GM23338 (cell line): ENCODE measurements around the gene PCSK5. TPM values are rescaled to one million over a fixed set of nuclear protein-coding genes. Genes with fewer than 3 reads are reported as not detected.

ENCODE experiments used
- ATAC-seq: fragments of 200-7000 bp; cut with Tn5 transposase; 3 replicates; pipeline ENCODE4 v1.9.1; 2020
- DNase-seq: peaks from one replicate; pipeline ENCODE4 v3.0.0-alpha.2; 2015; ENCODE audit warnings: low spot score
- H2AFZ ChIP-seq: fragments of 200-600 bp; sonication (generic); 2 replicates; pipeline ENCODE4 v1.8.0; 2016; ENCODE audit warnings: antibody characterized with exemption, mild to moderate bottlenecking, moderate library complexity
- H3F3A ChIP-seq: fragments of 200-600 bp; sonication (generic); replicated peaks from 2 replicates; pipeline ENCODE4 v1.8.0; 2017; ENCODE audit warnings: antibody characterized with exemption, mixed run types, low read depth
- H3K27ac ChIP-seq: fragments of 200-600 bp; sonication (generic); 2 replicates; pipeline ENCODE4 v1.6.1; 2016; ENCODE audit warnings: low read depth
- H3K27me3 ChIP-seq: fragments of 200-600 bp; sonication (generic); 2 replicates; pipeline ENCODE4 v1.8.0; 2016; ENCODE audit warnings: mild to moderate bottlenecking, mixed run types, moderate library complexity; ENCODE audit not compliant: insufficient read depth
- H3K36me3 ChIP-seq: fragments of 200-600 bp; sonication (generic); 2 replicates; pipeline ENCODE4 v1.8.0; 2016; ENCODE audit warnings: mild to moderate bottlenecking; ENCODE audit not compliant: insufficient read depth
- H3K4me1 ChIP-seq: fragments of 200-600 bp; sonication (generic); 2 replicates; pipeline ENCODE4 v1.8.0; 2016; ENCODE audit warnings: mild to moderate bottlenecking, moderate library complexity; ENCODE audit not compliant: insufficient read depth
- H3K4me2 ChIP-seq: fragments of 200-600 bp; sonication (generic); 2 replicates; pipeline ENCODE4 v1.7.1; 2017; ENCODE audit warnings: mixed run types
- H3K4me3 ChIP-seq: fragments of 200-600 bp; sonication (generic); 2 replicates; pipeline ENCODE4 v1.6.1; 2016; ENCODE audit warnings: mixed run types
- H3K79me2 ChIP-seq: fragments of 200-600 bp; sonication (generic); replicated peaks from 2 replicates; pipeline ENCODE4 v1.8.0; 2017; ENCODE audit warnings: mild to moderate bottlenecking; ENCODE audit not compliant: insufficient read depth
- H3K9me2 ChIP-seq: fragments of 200-600 bp; sonication (generic); 2 replicates; pipeline ENCODE4 v1.8.0; 2017; ENCODE audit not compliant: insufficient read depth
- H4K20me1 ChIP-seq: fragments of 200-600 bp; sonication (generic); replicated peaks from 2 replicates; pipeline ENCODE4 v1.8.0; 2017; ENCODE audit warnings: mild to moderate bottlenecking; ENCODE audit not compliant: insufficient read depth
- H3K27ac Mint-ChIP-seq: 2 replicates; pipeline ENCODE4 v1.8.0; 2020; ENCODE audit warnings: inconsistent platforms, mild to moderate bottlenecking, moderate library complexity, mixed read lengths
- H3K27me3 Mint-ChIP-seq: 3 replicates; pipeline ENCODE4 v1.8.0; 2022; ENCODE audit warnings: low read depth, mild to moderate bottlenecking, moderate library complexity, mixed read lengths, inconsistent platforms; ENCODE audit not compliant: insufficient read depth, poor library complexity
- H3K36me3 Mint-ChIP-seq: 3 replicates; pipeline ENCODE4 v1.8.0; 2021; ENCODE audit warnings: low read depth, mild to moderate bottlenecking, inconsistent platforms, moderate library complexity, mixed read lengths
- H3K4me1 Mint-ChIP-seq: 3 replicates; pipeline ENCODE4 v1.8.0; 2020; ENCODE audit warnings: mild to moderate bottlenecking, inconsistent platforms, mixed read lengths
- H3K4me3 Mint-ChIP-seq: 3 replicates; pipeline ENCODE4 v1.8.0; 2021; ENCODE audit warnings: moderate library complexity, mild to moderate bottlenecking, inconsistent platforms, mixed read lengths
- H3K9me3 Mint-ChIP-seq: 3 replicates; pipeline ENCODE4 v1.8.0; 2020; ENCODE audit warnings: moderate library complexity, mild to moderate bottlenecking, inconsistent platforms, mixed read lengths
- CREB1 ChIP-seq: fragments of 250-450 bp; sonication (Bioruptor Pico); IDR thresholded peaks from 2 replicates; pipeline ENCODE4 v1.5.0; 2020; ENCODE audit warnings: low read depth, mild to moderate bottlenecking, moderate library complexity
- CTCF ChIP-seq, 2 experiments: fragments of 200-600 bp in 1 of 2; sonication (generic) in 1 of 2; conservative IDR thresholded peaks; 2 replicates each; pipeline versions ENCODE4 v1.5.1 to v1.6.1; 2016 to 2017; ENCODE audit warnings: antibody characterized with exemption in 2 of 2, low read depth in 2 of 2, mild to moderate bottlenecking in 2 of 2, moderate library complexity in 1 of 2
- EZH2 ChIP-seq: fragments of 200-600 bp; sonication (generic); IDR thresholded peaks from one replicate; pipeline ENCODE4 v1.8.0; 2017; ENCODE audit warnings: antibody characterized with exemption, mild to moderate bottlenecking, low read depth; ENCODE audit not compliant: unreplicated experiment
- EZH2phosphoT487 ChIP-seq: fragments of 200-600 bp; sonication (generic); IDR thresholded peaks from one replicate; pipeline ENCODE4 v1.8.1; 2018; ENCODE audit warnings: antibody characterized with exemption; ENCODE audit not compliant: unreplicated experiment
- JUNB ChIP-seq: IDR thresholded peaks from one replicate; pipeline ENCODE4 v1.6.1; 2016; ENCODE audit warnings: antibody characterized with exemption; ENCODE audit not compliant: unreplicated experiment
- NANOG ChIP-seq: IDR thresholded peaks from 2 replicates; pipeline ENCODE4 v1.6.1; 2016; ENCODE audit warnings: antibody characterized with exemption, borderline replicate concordance
- POLR2AphosphoS5 ChIP-seq: IDR thresholded peaks from 2 replicates; pipeline ENCODE4 v1.6.1; 2016; ENCODE audit warnings: antibody characterized with exemption, low read depth
- REST ChIP-seq: IDR thresholded peaks from one replicate; pipeline ENCODE4 v1.6.1; 2018; ENCODE audit warnings: antibody characterized with exemption; ENCODE audit not compliant: unreplicated experiment
- STAT1 ChIP-seq: IDR thresholded peaks from one replicate; pipeline ENCODE4 v1.6.1; 2016; ENCODE audit warnings: antibody characterized with exemption; ENCODE audit not compliant: unreplicated experiment
- ZNF114 ChIP-seq: fragments of 250-450 bp; sonication (Bioruptor Pico); IDR thresholded peaks from 2 replicates; pipeline ENCODE4 v1.5.0; 2020; ENCODE audit warnings: mild to moderate bottlenecking, moderate library complexity
- ZNF331 ChIP-seq: fragments of 250-450 bp; sonication (Bioruptor Pico); IDR thresholded peaks from 2 replicates; pipeline ENCODE4 v1.5.0; 2020; ENCODE audit warnings: low read depth, mild to moderate bottlenecking, moderate library complexity
- polyA plus RNA-seq: library from polyadenylated mRNA; unstranded; fragments of >200 nt; fragmentation: Nextera tagmentation; extraction: Ambion mirVana; gene quantifications from 2 replicates; pipeline ENCODE4 v1.2.1, GENCODE V29; 2016
- total RNA-seq: library from RNA; depleted of rRNA; stranded (reverse); fragments of >200 nt; shearing (Covaris generic); gene quantifications from 2 replicates; pipeline ENCODE4 v1.2.3, GENCODE V29; 2014
- TF ChIP-seq, protein P1 (sequence below): IDR thresholded peaks from 2 replicates; pipeline ENCODE4 v1.6.1; 2016; ENCODE audit warnings: antibody characterized with exemption
- TF ChIP-seq, protein P2 (sequence below): fragments of 250-450 bp; sonication (Bioruptor Pico); IDR thresholded peaks from 2 replicates; pipeline ENCODE4 v1.5.0; 2020; ENCODE audit warnings: mild to moderate bottlenecking, moderate library complexity

The PCSK5 gene
- total and polyA plus RNA-seq, 2 experiments from 2014 or later, result 12.3 to 34.8 TPM

DNA sequence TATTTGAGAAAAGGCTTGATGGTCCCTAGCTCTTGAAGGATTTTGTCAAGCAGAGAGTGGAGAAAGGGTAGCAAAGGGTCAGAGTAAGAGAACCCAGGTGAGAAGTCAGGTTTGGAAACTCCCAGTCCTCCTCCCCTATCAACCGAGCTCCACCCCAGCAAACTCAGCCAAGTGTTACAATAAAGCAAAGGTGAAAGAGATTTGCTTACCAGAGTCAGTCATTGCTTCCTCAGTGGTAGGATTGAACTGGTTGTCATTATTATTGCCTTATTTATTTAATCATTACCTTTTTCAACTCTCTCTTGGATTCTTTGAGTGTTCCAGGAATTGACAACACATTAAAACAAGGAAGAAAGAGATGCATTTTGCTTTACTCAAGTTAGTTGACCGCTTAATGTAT, 423.3 kb downstream of the PCSK5 start:
- Histone ChIP-seq H3K27ac (no peak overlapping the region), H3F3A (no peaks in the 10 kb centered on the region), H3K9me2 (peaks cover 6% of the 10 kb centered on the region; the same call in 1 of the 2 replicates), H3K4me1 (no peaks in the 10 kb centered on the region), H4K20me1 (no peaks in the 10 kb centered on the region), H3K27me3 (no peaks in the 10 kb centered on the region), H3K79me2 (no peaks in the 10 kb centered on the region), H2AFZ (no peak overlapping the region), H3K4me2 (no peak overlapping the region), H3K36me3 (no peaks in the 10 kb centered on the region), H3K4me3 (no peak overlapping the region)
- TF ChIP-seq POLR2AphosphoS5, result no peak
- TF ChIP-seq ZNF331 (CRISPR knock-in tag), result no peak
- no peak for TF ChIP-seq STAT1
- no peak for TF ChIP-seq EZH2
- TF ChIP-seq ZNF114 (CRISPR knock-in tag), result no peak
- TF ChIP-seq, protein P1, sequence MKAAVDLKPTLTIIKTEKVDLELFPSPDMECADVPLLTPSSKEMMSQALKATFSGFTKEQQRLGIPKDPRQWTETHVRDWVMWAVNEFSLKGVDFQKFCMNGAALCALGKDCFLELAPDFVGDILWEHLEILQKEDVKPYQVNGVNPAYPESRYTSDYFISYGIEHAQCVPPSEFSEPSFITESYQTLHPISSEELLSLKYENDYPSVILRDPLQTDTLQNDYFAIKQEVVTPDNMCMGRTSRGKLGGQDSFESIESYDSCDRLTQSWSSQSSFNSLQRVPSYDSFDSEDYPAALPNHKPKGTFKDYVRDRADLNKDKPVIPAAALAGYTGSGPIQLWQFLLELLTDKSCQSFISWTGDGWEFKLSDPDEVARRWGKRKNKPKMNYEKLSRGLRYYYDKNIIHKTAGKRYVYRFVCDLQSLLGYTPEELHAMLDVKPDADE, result no peak
- no peak for TF ChIP-seq CREB1 (CRISPR knock-in tag)
- no peak for TF ChIP-seq JUNB
- TF ChIP-seq EZH2phosphoT487, result no peak
- TF ChIP-seq REST, result no peak
- no peak for TF ChIP-seq CTCF (conservative IDR thresholded peaks at IDR 0.05; ENCODE audit: low read depth in 2 of 2)
- TF ChIP-seq, protein P2, sequence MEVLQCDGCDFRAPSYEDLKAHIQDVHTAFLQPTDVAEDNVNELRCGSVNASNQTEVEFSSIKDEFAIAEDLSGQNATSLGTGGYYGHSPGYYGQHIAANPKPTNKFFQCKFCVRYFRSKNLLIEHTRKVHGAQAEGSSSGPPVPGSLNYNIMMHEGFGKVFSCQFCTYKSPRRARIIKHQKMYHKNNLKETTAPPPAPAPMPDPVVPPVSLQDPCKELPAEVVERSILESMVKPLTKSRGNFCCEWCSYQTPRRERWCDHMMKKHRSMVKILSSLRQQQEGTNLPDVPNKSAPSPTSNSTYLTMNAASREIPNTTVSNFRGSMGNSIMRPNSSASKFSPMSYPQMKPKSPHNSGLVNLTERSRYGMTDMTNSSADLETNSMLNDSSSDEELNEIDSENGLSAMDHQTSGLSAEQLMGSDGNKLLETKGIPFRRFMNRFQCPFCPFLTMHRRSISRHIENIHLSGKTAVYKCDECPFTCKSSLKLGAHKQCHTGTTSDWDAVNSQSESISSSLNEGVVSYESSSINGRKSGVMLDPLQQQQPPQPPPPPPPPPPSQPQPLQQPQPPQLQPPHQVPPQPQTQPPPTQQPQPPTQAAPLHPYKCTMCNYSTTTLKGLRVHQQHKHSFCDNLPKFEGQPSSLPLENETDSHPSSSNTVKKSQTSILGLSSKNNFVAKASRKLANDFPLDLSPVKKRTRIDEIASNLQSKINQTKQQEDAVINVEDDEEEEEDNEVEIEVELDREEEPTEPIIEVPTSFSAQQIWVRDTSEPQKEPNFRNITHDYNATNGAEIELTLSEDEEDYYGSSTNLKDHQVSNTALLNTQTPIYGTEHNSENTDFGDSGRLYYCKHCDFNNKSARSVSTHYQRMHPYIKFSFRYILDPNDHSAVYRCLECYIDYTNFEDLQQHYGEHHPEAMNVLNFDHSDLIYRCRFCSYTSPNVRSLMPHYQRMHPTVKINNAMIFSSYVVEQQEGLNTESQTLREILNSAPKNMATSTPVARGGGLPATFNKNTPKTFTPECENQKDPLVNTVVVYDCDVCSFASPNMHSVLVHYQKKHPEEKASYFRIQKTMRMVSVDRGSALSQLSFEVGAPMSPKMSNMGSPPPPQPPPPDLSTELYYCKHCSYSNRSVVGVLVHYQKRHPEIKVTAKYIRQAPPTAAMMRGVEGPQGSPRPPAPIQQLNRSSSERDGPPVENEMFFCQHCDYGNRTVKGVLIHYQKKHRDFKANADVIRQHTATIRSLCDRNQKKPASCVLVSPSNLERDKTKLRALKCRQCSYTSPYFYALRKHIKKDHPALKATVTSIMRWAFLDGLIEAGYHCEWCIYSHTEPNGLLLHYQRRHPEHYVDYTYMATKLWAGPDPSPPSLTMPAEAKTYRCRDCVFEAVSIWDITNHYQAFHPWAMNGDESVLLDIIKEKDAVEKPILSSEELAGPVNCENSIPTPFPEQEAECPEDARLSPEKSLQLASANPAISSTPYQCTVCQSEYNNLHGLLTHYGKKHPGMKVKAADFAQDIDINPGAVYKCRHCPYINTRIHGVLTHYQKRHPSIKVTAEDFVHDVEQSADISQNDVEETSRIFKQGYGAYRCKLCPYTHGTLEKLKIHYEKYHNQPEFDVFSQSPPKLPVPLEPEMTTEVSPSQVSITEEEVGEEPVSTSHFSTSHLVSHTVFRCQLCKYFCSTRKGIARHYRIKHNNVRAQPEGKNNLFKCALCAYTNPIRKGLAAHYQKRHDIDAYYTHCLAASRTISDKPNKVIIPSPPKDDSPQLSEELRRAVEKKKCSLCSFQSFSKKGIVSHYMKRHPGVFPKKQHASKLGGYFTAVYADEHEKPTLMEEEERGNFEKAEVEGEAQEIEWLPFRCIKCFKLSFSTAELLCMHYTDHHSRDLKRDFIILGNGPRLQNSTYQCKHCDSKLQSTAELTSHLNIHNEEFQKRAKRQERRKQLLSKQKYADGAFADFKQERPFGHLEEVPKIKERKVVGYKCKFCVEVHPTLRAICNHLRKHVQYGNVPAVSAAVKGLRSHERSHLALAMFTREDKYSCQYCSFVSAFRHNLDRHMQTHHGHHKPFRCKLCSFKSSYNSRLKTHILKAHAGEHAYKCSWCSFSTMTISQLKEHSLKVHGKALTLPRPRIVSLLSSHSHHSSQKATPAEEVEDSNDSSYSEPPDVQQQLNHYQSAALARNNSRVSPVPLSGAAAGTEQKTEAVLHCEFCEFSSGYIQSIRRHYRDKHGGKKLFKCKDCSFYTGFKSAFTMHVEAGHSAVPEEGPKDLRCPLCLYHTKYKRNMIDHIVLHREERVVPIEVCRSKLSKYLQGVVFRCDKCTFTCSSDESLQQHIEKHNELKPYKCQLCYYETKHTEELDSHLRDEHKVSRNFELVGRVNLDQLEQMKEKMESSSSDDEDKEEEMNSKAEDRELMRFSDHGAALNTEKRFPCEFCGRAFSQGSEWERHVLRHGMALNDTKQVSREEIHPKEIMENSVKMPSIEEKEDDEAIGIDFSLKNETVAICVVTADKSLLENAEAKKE (CRISPR knock-in tag), result no peak
- TF ChIP-seq NANOG, result no peak
- no peaks in the 10 kb centered on the region; the same call in 2 of the 3 replicates for H3K9me3 Mint-ChIP-seq
- no peaks in the 10 kb centered on the region; the same call in 2 of the 3 replicates for H3K36me3 Mint-ChIP-seq
- no peak overlapping the region for H3K27ac Mint-ChIP-seq
- no peak for ATAC-seq
- H3K4me3 Mint-ChIP-seq, result no peak overlapping the region
- peaks cover 7% of the 10 kb centered on the region for H3K27me3 Mint-ChIP-seq
- no peak for DNase-seq
- H3K4me1 Mint-ChIP-seq, result peaks cover 6% of the 10 kb centered on the region
